GM19468 (cell line): Measurements from ENCODE around the gene ARPC1A.
A peak's percentile ranks its signal among the peaks of the same experiment; 100 is the strongest.
"Not testable (repeated sequence)": the region's sequence is repeated elsewhere in the genome, so short reads cannot be mapped to it uniquely, and the experiment has no call there.

Experiments used
- ATAC-seq: cut with Tn5 transposase; IDR thresholded peaks from one replicate; pipeline ENCODE4 v1.9.1; 2021; ENCODE audit warnings: mild to moderate bottlenecking, moderate library complexity, moderate number of reproducible peaks; ENCODE audit not compliant: unreplicated experiment; ENCODE audit errors: extremely low read depth

ARPC1A gene

GRCh38 chr7:99325592-99326407 lies at the start of gene ARPC1A:
Gene ARPC1A (plus strand): TSS chr7:99325898. CDS start chr7:99333354, 7,456 bp downstream.
- peak; percentile 70 for ATAC-seq

- ATAC-seq = no peak
Observed at GRCh38 chr7:99278180-99278579, 47.5 kb upstream of the ARPC1A start.

- not testable (repeated sequence) for ATAC-seq
Observed at GRCh38 chr7:99284165-99284564, 41.5 kb upstream of the ARPC1A start.

DNA sequence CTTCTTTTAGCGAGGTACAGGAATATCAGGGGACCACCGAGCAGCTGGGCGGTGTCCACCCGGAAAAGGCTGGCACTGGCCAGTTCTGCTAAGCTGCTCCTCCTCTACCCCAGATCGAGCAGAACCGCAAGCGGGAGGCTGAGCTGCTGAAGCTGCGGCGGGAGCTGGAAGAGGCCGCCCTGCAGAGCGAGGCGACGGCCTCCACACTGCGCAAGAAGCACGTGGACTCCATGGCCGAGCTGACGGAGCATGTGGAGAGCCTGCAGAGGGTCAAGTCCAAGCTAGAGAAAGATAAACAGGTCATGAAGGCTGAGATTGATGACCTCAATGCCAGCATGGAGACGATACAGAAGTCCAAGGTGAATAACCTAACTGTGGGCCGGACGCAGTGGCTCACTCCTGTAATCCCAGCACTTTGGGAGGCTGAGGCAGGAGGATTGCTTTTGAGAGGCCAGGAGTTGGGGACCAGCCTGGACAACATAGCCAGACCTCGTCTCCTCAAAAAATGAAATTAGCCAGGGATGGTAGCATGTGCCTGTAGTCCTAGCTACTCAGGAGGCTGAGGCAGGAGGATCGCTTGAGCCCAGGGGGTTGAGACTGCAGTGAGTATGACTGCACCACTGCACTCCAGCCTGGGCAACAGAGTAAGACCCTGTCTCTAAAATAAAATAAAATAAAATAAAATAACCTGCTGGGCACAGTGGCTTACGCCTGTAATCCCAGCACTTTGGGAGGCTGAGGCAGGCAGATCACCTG lies 37.7 kb upstream of the ARPC1A start:
- ATAC-seq = no peak

- ATAC-seq = no peak
Observed at GRCh38 chr7:99289185-99289584, 36.5 kb upstream of the ARPC1A start.

GRCh38 chr7:99290148-99290547 lies 35.5 kb upstream of the ARPC1A start:
- not testable (repeated sequence) for ATAC-seq

GRCh38 chr7:99290980-99291607 lies 34.6 kb upstream of the ARPC1A start:
- ATAC-seq = no peak

DNA sequence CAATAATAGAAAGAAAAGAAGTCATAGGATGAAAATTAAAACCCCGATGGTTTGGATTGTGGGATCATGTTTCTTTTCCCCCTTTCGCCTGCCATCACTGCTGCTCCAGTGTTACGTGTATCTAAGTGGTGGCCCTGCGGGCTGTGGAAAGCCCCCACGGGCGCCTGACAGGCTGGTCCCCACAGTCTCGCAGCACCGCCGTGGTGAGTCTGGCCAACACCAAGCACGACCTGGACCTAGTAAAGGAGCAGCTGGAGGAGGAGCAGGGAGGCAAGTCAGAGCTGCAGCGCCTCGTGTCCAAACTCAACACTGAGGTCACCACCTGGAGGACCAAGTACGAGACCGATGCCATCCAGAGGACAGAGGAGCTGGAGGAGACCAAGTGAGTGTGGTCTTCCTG lies 33.6 kb upstream of the ARPC1A start:
- ATAC-seq = no peak

- no peak for ATAC-seq
Observed at GRCh38 chr7:99293167-99293566, 32.5 kb upstream of the ARPC1A start.

DNA sequence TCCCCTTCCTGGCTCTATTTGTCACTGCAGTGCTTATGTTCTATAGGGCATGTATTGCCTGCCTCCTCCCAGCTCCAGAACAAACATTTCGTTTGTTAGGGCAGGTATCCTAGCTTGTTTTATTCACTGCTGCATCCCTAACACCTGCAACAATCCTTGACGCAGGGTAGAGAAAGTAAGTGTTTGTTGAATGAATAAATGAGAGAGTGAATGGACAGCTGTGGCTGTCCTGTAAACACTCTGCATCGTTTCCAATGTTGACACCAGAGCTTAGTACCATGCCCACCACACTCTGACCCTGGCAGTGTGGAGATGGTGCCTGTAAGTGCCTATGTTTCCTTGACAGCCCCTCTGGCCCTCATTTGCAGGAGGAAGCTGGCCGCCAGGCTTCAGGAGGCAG lies 32.0 kb upstream of the ARPC1A start:
- ATAC-seq = no peak

- no peak for ATAC-seq
Observed at GRCh38 chr7:99296471-99296870, 29.2 kb upstream of the ARPC1A start.

DNA sequence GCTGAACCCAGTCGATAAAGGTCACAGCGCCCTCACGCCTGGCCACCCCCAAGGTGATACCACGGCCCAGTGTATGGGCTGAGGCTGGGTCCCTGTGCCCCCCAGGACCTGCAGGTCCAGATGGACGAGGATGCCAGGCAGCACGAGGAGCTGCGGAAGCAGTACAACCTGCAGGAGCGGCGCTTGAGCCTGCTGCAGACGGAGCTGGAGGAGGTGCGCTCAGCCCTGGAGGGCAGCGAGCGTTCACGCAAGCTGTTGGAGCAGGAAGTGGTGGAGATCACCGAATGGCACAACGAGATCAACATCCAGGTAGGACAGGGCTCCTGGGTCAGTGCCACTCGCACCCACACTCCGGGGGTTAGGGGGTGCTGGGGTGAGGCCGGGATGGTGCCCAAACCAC lies 24.2 kb upstream of the ARPC1A start:
- ATAC-seq = no peak

DNA sequence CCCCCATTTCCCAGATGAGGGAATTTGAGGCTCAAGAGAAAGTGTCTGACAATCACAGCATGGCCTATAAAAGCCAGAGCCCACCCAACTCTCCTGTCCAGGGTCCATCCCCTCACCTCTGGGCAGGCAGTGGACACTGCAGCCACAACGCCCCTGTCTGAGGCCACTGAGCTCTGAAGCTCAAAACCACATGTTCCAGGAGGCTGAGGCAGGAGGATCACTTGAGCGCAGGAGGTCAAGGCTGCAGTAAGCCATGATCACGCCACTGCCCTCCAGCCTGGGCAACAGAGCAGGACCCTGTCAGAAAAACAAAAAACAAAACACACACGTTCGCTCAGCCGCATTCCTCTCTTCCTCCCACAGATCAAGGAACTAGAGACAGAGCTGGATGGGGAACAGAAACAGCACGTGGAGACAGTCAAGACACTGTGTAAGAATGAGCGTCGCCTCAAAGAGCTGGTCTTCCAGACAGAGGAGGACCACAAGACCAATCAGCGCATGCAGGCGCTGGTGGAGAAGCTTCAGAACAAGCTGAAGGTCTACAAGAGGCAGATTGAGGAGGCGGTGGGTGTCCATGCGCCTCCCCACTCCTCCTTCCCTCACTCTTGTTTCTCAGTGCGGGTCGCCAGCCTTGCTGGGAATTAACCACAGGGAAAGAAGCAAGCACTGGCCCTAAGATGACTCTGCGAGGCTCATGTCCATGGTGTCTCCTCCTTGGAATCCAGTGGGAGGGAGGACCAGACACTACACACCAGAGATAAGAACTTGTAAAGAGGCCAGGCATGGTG lies 20.0 kb upstream of the ARPC1A start:
- ATAC-seq = no peak

DNA sequence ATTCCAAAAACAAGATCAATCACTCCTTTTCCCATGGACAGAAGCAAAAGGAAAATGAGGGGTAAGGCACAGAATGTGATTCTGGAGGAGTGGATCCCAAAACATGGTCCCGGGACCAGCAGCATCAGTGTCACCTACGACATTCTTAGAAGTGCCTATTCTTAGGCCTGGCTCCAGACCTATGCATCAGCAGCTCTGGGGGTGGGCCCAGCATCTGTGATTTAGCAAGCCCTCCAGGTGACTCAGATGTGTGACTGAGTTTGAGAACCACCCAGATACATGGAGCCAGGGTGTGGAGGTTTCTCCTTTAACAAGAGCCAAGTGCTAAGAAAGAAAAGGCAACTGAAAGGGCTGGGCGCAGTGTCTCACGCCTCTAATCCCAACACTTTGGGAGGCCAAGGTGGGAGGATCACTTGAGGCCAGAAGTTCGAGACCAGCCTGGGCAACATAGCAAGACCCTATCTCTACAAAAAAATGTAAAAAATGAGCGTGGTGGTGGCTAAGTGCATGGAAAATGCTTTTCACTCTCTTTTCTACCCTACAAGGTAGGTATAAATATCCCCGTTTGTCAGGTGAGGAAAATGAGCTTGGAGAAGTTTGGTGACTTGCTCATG lies 17.1 kb upstream of the ARPC1A start:
- ATAC-seq = no peak

GRCh38 chr7:99309111-99309510 lies 16.6 kb upstream of the ARPC1A start:
- no peak for ATAC-seq

DNA sequence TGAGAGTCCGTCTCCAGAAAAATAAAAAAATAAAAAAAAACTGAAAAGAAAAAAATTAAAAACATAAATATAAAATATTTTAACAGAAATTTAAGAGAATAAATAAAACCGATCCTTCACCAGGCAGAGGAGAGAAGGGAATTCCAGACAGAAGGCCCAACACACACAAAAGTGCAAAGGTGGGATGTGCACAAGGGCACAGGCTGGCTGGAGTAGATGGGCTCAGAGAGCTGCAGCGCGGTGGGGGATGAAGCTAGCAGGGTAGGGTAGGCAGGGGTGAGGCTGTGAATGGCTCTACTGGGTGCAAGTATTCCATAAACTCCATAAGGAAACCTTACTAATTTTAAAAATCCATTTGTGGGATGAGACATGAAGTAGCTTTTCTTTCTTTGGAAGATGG lies 15.7 kb upstream of the ARPC1A start:
- no peak for ATAC-seq

- no peak for ATAC-seq
Observed at GRCh38 chr7:99311702-99312101, 14.0 kb upstream of the ARPC1A start.

DNA sequence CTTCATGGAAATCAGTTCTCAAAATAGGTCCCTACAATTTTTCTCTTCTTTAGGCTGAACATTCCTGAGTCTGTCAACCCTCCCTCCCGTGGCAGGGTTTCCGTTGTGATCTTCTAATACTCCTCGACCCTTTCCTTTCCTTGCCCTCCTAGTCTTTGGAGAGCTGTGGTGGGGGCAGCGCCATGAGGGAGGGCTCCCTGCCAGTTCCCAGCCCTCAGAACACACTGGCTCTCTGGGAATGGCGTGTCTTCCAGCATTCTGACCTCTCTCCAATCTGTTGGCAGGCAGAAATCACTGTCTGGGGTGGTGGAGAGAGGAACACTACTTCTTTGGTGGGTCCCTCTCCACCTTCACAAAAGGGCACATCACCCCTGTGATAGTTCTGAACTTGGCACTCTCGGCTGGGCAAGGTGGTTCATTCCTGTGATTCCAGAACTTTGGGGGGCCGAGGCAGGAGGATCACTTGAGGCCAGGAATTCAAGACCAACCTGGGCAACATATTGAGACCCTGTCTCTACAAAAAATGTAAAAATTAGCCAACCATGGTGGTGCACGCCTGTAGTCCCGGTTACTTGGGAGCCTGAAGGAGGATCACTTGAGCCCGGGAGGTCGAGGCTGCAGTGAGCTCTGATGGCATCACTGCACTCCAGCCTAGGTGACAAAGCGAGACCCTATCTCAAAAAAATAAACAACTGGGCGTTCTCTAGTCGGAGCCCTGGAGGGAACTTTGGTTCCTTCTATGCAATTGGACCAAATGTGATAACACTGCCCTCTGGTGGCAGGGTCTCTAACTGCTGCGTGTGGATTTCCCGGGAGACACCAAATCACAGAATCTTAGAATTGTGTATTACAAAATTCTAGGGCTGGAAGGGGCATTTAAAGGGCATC lies 13.1 kb upstream of the ARPC1A start:
- ATAC-seq = no peak

DNA sequence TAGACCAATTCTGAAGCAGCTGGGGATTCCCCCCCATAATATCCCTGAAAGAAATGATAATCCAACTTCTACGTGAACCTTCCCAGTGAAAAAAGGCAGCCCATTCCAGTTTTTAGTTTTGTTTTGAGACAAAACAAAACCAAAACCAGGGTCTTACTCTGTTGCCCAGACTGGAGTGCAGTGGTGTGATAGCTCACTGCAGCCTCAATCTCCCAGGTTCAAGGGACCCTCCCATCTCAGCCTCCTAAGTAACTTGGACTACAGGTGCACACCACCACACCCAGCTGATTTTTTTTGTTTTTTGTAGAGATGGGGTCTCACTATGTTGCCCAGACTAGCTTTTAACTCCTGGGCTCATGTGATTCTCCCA lies 12.5 kb upstream of the ARPC1A start:
- no peak for ATAC-seq
